Type B pancreatic cell (in vitro differentiated cells): ENCODE measurements around the gene RBMS3. TPM values are rescaled to one million over a fixed set of nuclear protein-coding genes. Genes with fewer than 3 reads are reported as not detected.

Source experiments
- DNase-seq: peaks from one replicate; pipeline ENCODE4 v3.0.0; 2021; ENCODE audit warnings: mixed read lengths; ENCODE audit not compliant: unreplicated experiment; ENCODE audit errors: extremely low spot score
- H3K27ac Mint-ChIP-seq: 2 replicates; pipeline ENCODE4 v1.8.0; 2021; ENCODE audit warnings: mild to moderate bottlenecking, mixed read lengths
- H3K27me3 Mint-ChIP-seq: 2 replicates; pipeline ENCODE4 v1.8.0; 2021; ENCODE audit warnings: mixed read lengths
- H3K36me3 Mint-ChIP-seq: 2 replicates; pipeline ENCODE4 v1.8.0; 2021; ENCODE audit warnings: mixed read lengths
- H3K4me1 Mint-ChIP-seq: one replicate; pipeline ENCODE4 v1.8.0; 2021; ENCODE audit warnings: mixed read lengths; ENCODE audit not compliant: unreplicated experiment
- H3K4me3 Mint-ChIP-seq: 2 replicates; pipeline ENCODE4 v1.8.0; 2021; ENCODE audit warnings: mild to moderate bottlenecking, mixed read lengths
- H3K9me3 Mint-ChIP-seq: 2 replicates; pipeline ENCODE4 v1.8.0; 2021; ENCODE audit warnings: mixed read lengths
- total RNA-seq: library from RNA; stranded (reverse); gene quantifications from 2 replicates; pipeline ENCODE4 v1.2.1, GENCODE V29; 2021; ENCODE audit warnings: low replicate concordance
- TF ChIP-seq, protein P1 (sequence below): fragments of 200-600 bp; sonication (generic); conservative IDR thresholded peaks from 2 replicates; pipeline ENCODE4 v1.5.0; 2021; ENCODE audit warnings: antibody characterized with exemption, mild to moderate bottlenecking

RBMS3 gene
- total RNA-seq, 1 donor from 2014 or later = 36.6 TPM

DNA sequence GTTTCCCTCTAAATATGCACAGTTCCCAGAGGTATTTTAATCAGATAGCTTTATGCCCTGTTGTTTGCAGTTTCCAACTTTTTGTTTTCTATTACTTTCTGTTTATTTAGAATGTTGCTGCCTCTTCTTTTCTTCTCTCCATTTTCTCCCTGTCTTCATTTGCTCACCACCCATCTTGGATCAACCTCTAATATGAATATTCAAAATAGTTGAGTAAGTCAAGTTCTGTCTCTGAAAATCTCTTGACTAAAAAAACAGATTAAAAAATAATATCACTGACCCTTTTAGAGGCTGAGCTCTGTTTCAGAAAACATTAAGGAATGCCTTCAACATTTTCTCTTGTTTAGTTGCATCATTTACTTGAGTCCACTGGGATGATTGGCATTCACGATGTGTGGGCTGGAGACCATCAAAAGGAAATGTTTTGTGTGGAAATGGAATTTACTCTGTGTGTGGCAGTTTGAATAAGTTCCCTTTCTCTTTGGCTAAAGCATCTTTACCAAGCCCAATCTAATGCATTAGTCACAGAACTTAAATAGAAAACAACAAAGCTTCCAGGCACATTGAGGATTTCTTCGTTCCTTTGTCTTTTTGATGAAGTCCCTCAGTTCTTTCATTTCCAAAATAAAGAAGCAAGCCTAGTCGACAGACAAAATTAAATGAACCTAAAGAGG, 691.6 kb downstream of the RBMS3 start:
- H3K4me3 Mint-ChIP-seq = no peak overlapping the region
- H3K27me3 Mint-ChIP-seq = no peaks in the 10 kb centered on the region
- no peak overlapping the region for H3K27ac Mint-ChIP-seq
- peaks cover 4% of the 10 kb centered on the region for H3K36me3 Mint-ChIP-seq
- peaks cover 13% of the 10 kb centered on the region for H3K9me3 Mint-ChIP-seq
- H3K4me1 Mint-ChIP-seq = peaks cover 7% of the 10 kb centered on the region
- TF ChIP-seq, protein P1, sequence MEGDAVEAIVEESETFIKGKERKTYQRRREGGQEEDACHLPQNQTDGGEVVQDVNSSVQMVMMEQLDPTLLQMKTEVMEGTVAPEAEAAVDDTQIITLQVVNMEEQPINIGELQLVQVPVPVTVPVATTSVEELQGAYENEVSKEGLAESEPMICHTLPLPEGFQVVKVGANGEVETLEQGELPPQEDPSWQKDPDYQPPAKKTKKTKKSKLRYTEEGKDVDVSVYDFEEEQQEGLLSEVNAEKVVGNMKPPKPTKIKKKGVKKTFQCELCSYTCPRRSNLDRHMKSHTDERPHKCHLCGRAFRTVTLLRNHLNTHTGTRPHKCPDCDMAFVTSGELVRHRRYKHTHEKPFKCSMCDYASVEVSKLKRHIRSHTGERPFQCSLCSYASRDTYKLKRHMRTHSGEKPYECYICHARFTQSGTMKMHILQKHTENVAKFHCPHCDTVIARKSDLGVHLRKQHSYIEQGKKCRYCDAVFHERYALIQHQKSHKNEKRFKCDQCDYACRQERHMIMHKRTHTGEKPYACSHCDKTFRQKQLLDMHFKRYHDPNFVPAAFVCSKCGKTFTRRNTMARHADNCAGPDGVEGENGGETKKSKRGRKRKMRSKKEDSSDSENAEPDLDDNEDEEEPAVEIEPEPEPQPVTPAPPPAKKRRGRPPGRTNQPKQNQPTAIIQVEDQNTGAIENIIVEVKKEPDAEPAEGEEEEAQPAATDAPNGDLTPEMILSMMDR = no peak
- DNase-seq = no peak

GRCh38 chr3:29973763-29974162, 692.9 kb downstream of the RBMS3 start:
- H3K27ac Mint-ChIP-seq = no peak overlapping the region
- H3K4me1 Mint-ChIP-seq = peaks cover 13% of the 10 kb centered on the region
- no peaks in the 10 kb centered on the region for H3K27me3 Mint-ChIP-seq
- peaks cover 4% of the 10 kb centered on the region for H3K36me3 Mint-ChIP-seq
- no peak overlapping the region for H3K4me3 Mint-ChIP-seq
- TF ChIP-seq, protein P1 = no peak
- H3K9me3 Mint-ChIP-seq = peaks cover 13% of the 10 kb centered on the region
- no peak for DNase-seq

GRCh38 chr3:29976871-29977270, 696.0 kb downstream of the RBMS3 start:
- DNase-seq = no peak
- Mint-ChIP-seq H3K4me3 (no peak overlapping the region), H3K9me3 (peaks cover 13% of the 10 kb centered on the region), H3K36me3 (peaks cover 4% of the 10 kb centered on the region), H3K4me1 (peaks cover 13% of the 10 kb centered on the region), H3K27me3 (no peaks in the 10 kb centered on the region), H3K27ac (no peak overlapping the region)
- TF ChIP-seq, protein P1 = no peak

- H3K27ac Mint-ChIP-seq = no peak overlapping the region
- TF ChIP-seq, protein P1 = no peak
- H3K36me3 Mint-ChIP-seq = peaks cover 5% of the 10 kb centered on the region
- peaks cover 15% of the 10 kb centered on the region for H3K9me3 Mint-ChIP-seq
- DNase-seq = no peak
- H3K27me3 Mint-ChIP-seq = no peaks in the 10 kb centered on the region
- no peak overlapping the region for H3K4me3 Mint-ChIP-seq
- H3K4me1 Mint-ChIP-seq = peaks cover 12% of the 10 kb centered on the region
Measured at GRCh38 chr3:29977360-29977759, 696.5 kb downstream of the RBMS3 start.

DNA sequence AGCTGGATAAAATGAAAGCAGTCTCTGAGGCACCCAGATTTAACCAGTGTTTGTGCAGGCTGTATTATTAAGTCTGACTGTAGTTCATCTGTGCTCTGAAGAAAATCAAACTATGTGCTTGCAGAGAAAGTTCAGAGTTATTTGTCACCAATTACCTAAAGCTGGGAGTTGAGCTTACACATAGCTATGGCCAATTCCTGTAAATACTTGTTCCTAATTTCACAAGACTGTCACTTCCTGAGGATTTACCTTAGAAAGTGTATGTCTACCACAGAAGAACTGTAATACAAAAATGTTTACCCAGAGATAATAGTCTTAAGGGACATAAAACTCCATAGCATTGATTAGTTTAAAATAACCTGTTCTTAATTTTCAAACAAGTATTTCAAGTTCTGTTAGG, 697.2 kb downstream of the RBMS3 start:
- Mint-ChIP-seq H3K27me3 (no peaks in the 10 kb centered on the region), H3K36me3 (peaks cover 11% of the 10 kb centered on the region), H3K4me1 (peaks cover 7% of the 10 kb centered on the region), H3K27ac (no peak overlapping the region), H3K9me3 (peaks cover 20% of the 10 kb centered on the region), H3K4me3 (no peak overlapping the region)
- TF ChIP-seq, protein P1 = no peak
- no peak for DNase-seq
